ENCODE data around the gene NT5E.

DNA sequence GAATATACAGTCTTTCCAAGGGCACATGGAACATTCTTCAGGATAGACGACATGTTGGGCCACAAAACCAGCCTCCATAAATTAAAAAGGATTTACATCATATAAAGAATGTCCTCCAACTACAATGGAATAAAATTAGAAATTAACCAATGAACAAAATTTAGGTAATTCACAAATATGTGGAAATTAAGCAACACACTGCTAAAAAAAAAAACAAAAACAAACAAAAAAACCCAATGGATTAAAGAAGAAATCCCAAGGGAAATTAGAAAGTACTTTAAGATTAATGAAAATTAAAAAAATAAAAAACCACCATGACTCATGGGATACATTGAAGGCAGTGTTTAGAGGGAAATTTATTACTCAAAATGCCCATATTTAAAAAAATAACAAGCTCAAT lies 21.4 kb upstream of the NT5E start:
- TF ChIP-seq CTCF (IDR thresholded peaks at IDR 0.05; ENCODE audit: low read length) (no peak), EZH2 (optimal IDR thresholded peaks at IDR 0.05; ENCODE audit: low read depth, low read length) (no peak)
